Neural cell (in vitro differentiated cells): ENCODE measurements around the gene ORAI1.

ENCODE experiments used
- RAD21 ChIP-seq: fragments of 450-650 bp; conservative IDR thresholded peaks from 2 replicates; pipeline ENCODE4 v1.6.1; 2014; ENCODE audit warnings: antibody characterized with exemption, mild to moderate bottlenecking, moderate library complexity
- TF ChIP-seq, protein P1 (sequence below): fragments of 450-650 bp; IDR thresholded peaks from 2 replicates; pipeline ENCODE4 v1.5.1; 2014; ENCODE audit warnings: antibody characterized with exemption, mild to moderate bottlenecking, moderate library complexity; ENCODE audit not compliant: poor library complexity, severe bottlenecking

DNA sequence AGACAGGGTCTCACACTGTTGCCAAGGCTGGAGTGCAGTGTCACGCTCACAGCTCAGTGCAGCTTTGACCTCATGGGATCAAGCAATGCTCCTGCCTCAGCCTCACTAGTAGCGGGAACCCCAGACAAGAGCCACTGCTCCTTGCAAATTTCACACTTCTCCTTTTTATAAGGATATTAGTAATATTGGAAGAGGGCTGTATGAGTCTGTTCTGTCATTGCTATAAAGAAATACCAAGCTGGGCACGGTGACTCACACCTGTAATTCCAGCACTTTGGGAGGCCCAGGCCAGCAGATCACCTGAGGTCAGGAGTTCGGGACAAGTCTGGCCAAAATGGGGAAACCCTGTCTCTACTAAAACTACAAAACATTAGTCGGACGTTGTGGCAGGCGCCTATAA lies 12.9 kb upstream of the ORAI1 start:
- TF ChIP-seq, protein P1, sequence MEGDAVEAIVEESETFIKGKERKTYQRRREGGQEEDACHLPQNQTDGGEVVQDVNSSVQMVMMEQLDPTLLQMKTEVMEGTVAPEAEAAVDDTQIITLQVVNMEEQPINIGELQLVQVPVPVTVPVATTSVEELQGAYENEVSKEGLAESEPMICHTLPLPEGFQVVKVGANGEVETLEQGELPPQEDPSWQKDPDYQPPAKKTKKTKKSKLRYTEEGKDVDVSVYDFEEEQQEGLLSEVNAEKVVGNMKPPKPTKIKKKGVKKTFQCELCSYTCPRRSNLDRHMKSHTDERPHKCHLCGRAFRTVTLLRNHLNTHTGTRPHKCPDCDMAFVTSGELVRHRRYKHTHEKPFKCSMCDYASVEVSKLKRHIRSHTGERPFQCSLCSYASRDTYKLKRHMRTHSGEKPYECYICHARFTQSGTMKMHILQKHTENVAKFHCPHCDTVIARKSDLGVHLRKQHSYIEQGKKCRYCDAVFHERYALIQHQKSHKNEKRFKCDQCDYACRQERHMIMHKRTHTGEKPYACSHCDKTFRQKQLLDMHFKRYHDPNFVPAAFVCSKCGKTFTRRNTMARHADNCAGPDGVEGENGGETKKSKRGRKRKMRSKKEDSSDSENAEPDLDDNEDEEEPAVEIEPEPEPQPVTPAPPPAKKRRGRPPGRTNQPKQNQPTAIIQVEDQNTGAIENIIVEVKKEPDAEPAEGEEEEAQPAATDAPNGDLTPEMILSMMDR: no peak
- TF ChIP-seq RAD21: no peak
